HK-2 (cell line): ENCODE measurements around the gene CKS1B.

Experiments
- DNase-seq: peaks from one replicate; pipeline ENCODE4 v3.0.0-alpha.2; 2018; ENCODE audit not compliant: unreplicated experiment

CKS1B gene

GRCh38 chr1:155015527-155016230, 41.2 kb downstream of the CKS1B start:
- no peak for DNase-seq

DNA sequence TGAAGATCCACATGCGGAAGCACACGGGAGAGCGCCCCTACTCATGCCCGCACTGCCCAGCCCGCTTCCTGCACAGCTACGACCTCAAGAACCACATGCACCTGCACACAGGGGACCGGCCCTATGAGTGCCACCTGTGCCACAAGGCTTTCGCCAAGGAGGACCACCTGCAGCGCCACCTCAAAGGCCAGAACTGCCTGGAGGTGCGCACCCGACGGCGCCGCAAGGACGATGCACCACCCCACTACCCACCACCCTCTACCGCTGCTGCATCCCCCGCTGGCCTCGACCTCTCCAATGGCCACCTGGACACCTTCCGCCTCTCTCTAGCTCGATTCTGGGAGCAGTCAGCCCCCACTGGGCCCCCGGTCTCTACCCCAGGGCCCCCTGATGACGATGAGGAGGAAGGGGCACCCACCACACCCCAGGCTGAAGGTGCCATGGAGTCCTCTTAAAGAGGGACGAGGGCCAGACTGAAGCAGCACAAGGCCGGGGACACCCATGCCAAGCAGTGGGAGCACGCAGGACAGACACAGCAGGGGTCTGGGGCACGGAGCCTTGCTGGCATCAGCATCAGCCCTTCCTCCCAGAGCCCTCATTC, 41.9 kb downstream of the CKS1B start:
- DNase-seq: no peak

- DNase-seq: peak; percentile 96
Measured at GRCh38 chr1:155017041-155017945, 42.8 kb downstream of the CKS1B start.

- no peak for DNase-seq
Measured at GRCh38 chr1:155017946-155018316, 43.5 kb downstream of the CKS1B start.

DNA sequence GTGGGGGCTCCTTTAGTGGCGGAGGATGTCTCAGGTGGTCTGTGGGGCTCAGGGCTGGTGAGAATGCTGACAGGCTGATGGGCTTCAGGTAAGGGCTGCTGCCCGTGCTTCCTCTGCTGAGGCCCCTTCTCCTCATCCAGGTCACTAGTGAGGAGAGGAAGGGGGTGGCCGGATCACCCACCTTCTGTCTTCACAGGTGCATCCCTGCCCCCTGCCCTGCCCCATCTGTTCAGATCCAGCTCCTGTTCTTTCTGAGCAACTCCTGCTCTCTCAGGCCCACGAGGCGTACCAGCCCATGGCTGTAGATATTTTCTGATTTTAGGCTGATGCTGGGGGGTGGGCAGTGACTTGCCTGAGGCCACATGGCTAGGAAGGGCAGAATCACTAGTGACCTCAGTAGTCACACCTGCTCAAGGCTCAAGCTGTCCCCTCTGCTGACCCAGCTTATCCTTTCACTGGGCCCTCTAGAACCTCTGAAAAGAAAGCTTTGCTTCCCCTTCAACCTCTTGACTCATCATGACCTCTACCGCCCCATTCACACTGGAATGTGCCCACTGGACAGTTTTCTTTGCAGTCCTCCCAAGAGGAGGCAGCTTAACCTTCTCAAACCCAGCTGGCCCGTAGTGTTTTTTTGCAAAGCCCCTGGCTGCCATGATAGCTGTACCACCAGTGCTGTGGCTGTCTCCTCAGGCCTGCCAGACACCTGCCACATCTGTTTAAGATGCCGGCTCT, 44.3 kb downstream of the CKS1B start:
- no peak for DNase-seq

DNA sequence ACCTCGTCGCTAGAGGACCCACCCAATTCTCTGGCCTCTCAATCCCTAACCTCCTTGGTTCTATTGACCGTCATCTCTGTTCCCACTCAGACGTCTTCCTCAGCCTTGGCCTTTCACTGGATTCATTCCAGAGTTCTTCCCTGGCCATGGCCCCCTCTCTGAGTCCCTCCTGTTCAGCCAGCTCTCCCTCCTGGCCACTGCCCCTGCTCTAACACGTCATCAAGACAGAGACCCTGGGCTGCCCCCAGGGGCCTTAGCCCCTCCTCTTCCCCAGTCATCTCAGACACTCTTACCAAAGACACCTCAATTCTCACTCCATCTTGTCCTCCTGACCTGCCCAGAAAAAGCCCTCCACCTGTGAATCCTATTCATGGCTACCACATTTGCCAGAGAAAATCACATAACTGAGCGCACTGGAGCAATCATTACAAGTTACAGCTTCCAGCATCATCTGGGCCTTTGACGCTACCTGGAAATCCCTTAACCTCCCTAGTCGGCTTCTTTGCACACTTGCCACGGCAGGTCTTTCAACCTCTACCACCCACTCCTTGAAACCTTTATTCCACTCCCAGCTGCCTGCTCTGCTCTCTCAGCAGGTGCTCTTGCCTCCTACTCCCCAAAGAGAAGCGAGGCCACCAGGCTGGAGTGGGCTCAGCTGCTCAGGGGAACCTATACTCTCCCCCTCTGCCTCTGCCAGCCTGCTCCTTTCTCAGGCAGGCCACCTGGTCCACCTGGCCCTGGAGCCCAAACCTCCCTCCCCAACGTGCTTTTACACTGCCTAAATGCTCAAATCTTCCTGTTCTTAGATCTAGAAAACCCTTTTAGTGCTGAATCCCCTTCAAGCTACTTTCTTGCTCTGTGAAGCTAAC, 45.1 kb downstream of the CKS1B start:
- no peak for DNase-seq

DNA sequence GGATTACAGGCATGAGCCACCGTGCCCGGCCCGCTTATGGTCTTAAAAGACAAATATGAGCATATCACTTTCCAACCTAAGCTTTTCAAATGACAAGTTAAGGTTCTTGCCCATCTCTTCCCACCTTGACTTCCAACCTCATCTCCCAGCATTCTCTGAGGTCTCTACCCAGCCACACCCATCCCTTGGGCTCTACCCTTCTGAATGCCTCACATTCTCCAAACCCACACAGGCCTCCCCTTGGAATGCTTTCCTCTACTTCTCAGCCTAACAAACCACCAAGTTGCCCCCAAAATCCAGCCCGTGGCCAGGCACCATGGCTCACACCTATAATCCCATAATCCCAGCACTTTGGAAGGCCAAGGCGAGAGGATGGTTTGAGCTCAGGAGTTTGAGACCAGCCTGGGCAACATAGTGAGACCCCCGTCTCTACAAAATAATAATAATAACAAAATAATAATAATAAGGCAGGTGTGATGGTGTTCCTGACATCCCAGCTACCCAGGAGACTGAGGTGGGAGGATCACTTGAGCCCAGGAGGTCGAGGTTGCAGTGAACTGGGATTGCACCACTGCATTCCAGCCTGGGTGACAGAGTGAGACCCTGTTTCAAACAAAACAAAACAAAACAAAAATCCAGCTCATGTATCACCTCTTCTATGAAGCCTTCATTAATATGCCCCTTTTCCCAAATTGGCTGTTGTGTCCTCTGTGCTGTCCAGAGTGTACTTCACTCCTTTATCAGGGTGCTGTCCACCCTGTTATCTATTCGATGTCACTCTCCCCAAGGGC, 47.9 kb downstream of the CKS1B start:
- DNase-seq: no peak

- no peak for DNase-seq
Measured at GRCh38 chr1:155022927-155023236, 48.4 kb downstream of the CKS1B start.

- no peak for DNase-seq
Measured at GRCh38 chr1:155023627-155024026, 49.1 kb downstream of the CKS1B start.

GRCh38 chr1:155024315-155024714, 49.8 kb downstream of the CKS1B start:
- DNase-seq: no peak

- no peak for DNase-seq
Measured at GRCh38 chr1:155026154-155026553, 51.7 kb downstream of the CKS1B start.

DNA sequence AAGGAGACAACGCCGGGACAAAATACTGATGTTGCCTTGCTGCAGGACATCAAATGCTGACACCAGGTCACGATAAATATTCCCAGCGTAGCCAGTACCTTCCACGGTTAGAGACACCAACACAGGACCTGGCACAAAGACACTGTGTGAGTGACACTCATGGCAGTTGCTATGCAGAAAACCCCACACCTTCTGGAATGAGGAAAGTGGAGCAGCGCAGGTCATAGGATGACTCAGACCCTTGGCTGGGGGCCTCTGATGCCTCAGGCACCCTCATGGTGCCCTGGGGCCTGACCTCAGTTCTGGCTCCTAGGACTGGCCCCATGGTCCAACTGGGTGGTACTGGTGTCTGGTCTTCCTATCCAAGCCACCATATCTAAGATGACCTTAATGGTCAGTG, 52.1 kb downstream of the CKS1B start:
- peak; percentile 42 for DNase-seq
